NCI-H1417 treated with DMSO at 0.1 percent for 48 hours (cell line): ENCODE measurements around the gene ACP1.

ENCODE experiments used
- DNase-seq: peaks from one replicate; lab custom pipeline; 2025; lab: John Stamatoyannopoulos, UW

The ACP1 gene

GRCh38 chr2:255195-255594 is 9.6 kb upstream of the ACP1 start:
- no peak for DNase-seq

GRCh38 chr2:256094-256493 is 8.7 kb upstream of the ACP1 start:
- DNase-seq: no peak

GRCh38 chr2:257429-257828 is 7.3 kb upstream of the ACP1 start:
- DNase-seq: no peak

- DNase-seq: no peak
Observed at GRCh38 chr2:257842-258241, 6.9 kb upstream of the ACP1 start.

- no peak for DNase-seq
Observed at GRCh38 chr2:258933-259332, 5.8 kb upstream of the ACP1 start.

- DNase-seq: no peak
Observed at GRCh38 chr2:259789-260331, 4.9 kb upstream of the ACP1 start.

- no peak for DNase-seq
Observed at GRCh38 chr2:260507-261161, 4.1 kb upstream of the ACP1 start.

- no peak for DNase-seq
Observed at GRCh38 chr2:262117-262516, 2.6 kb upstream of the ACP1 start.

- no peak for DNase-seq
Observed at GRCh38 chr2:263022-263738, 1.6 kb upstream of the ACP1 start.

GRCh38 chr2:263774-264492 is 814 bp upstream of the ACP1 start, which contains the start of gene SH3YL1:
Gene SH3YL1, minus strand, starts transcription at chr2:264032. Its CDS starts 48 bp downstream, at chr2:263984.
- DNase-seq: no peak

- DNase-seq: no peak
Observed at GRCh38 chr2:268323-268722, 3.6 kb downstream of the ACP1 start.

GRCh38 chr2:269356-270030 is 4.7 kb downstream of the ACP1 start:
- DNase-seq: no peak

GRCh38 chr2:270861-271260 is 6.1 kb downstream of the ACP1 start:
- DNase-seq: no peak

- no peak for DNase-seq
Observed at GRCh38 chr2:271917-272316, 7.2 kb downstream of the ACP1 start.

- DNase-seq: no peak
Observed at GRCh38 chr2:273333-273732, 8.6 kb downstream of the ACP1 start.

- DNase-seq: no peak
Observed at GRCh38 chr2:274503-274902, 9.8 kb downstream of the ACP1 start.

- no peak for DNase-seq
Observed at GRCh38 chr2:275466-275865, 10.7 kb downstream of the ACP1 start.

- no peak for DNase-seq
Observed at GRCh38 chr2:278312-278926, 13.7 kb downstream of the ACP1 start.

GRCh38 chr2:278927-279320 is 14.2 kb downstream of the ACP1 start:
- no peak for DNase-seq

- no peak for DNase-seq
Observed at GRCh38 chr2:279366-279765, 14.6 kb downstream of the ACP1 start.

GRCh38 chr2:279956-280649 is 15.4 kb downstream of the ACP1 start:
- DNase-seq: no peak
